Pancreas (tissue), 10 donors: ENCODE results near the gene SULT2B1. TPM values are rescaled to one million over a fixed set of nuclear protein-coding genes. Genes with fewer than 3 reads are reported as not detected.
A peak's percentile ranks its signal among the peaks of the same experiment; 100 is the strongest.

ENCODE experiments used
- ATAC-seq, 4 donors: fragments of 200-7000 bp; cut with Tn5 transposase; one replicate each; pipeline versions ENCODE4 v1.8.0 to v1.9.1; 2020; ENCODE audit warnings: mild to moderate bottlenecking in 4 of 4, moderate library complexity in 4 of 4
- DNase-seq, 6 donors: peaks; one replicate each; pipeline ENCODE4 v3.0.0-alpha.2; 2020
- FAIRE-seq: peaks from 2 replicates; lab custom pipeline; 2012; peaks lifted over from hg19 to GRCh38; lab: Jason Lieb, UNC
- H3K27ac ChIP-seq, 4 donors: fragments of 200-600 bp; sonication (generic); 1 replicate in 3 of 4; 2 replicates in 1 of 4; pipeline versions ENCODE4 v1.5.0 to v1.8.0; 2020
- H3K27me3 ChIP-seq, 4 donors: fragments of 200-600 bp; one replicate each; pipeline ENCODE4 v1.8.0; 2021
- H3K36me3 ChIP-seq, 3 donors: fragments of 200-600 bp; sonication (generic) in 1 of 3; one replicate each; pipeline versions ENCODE4 v1.5.0 to v1.8.0; 2020 to 2021
- H3K4me1 ChIP-seq, 3 donors: fragments of 200-600 bp; one replicate each; pipeline ENCODE4 v1.8.0; 2021
- H3K4me3 ChIP-seq, 4 donors: fragments of 200-600 bp; sonication (generic) in 2 of 4; one replicate each; pipeline versions ENCODE4 v1.5.0 to v1.8.0; 2020 to 2021
- H3K9me3 ChIP-seq, 4 donors: fragments of 200-600 bp; one replicate each; pipeline ENCODE4 v1.8.0; 2021
- CTCF ChIP-seq, 4 donors: fragments of 200-600 bp; sonication (generic) in 3 of 4; IDR thresholded peaks; one replicate each; pipeline versions ENCODE4 v1.5.0 to v1.8.0; 2021; ENCODE audit warnings: antibody characterized with exemption in 4 of 4
- WGBS, 2 donors: extraction: QIAGEN DNeasy Blood & Tissue Kit; methylation state at CpG; one replicate each; pipeline ENCODE4 v1.1.7; 2013; 5-methylcytosine and 5-hydroxymethylcytosine counted together
- intact Hi-C, 3 donors: fragments of 100-400 bp; cut with DNase I; formaldehyde crosslinking; loops; one replicate each; pipeline versions ENCODE4 v1.11.1 to v1.14.2; 2022
- polyA plus RNA-seq, 2 donors: library from polyadenylated mRNA; stranded (reverse); fragments of 200-250 nt; gene quantifications; one replicate each; pipeline ENCODE4 v1.2.3, GENCODE V29; 2013
- total RNA-seq, 6 donors: library from RNA; stranded (reverse); fragmentation: NEBNext Ultra II Directional in 4 of 6; extraction: Animal tissue kit (Norgen Biotek cat#: 25700) in 4 of 6; gene quantifications; one replicate each; pipeline versions ENCODE4 v1.2.1 to v1.2.4, GENCODE V29; 2021 to 2023
- donor health status: healthy with polysubstance abuse.
- donor health status: DM: no; HTN: no; CAD: no; lungs with moderate emphysema.
- donor health status: DM: no; HTN: no; CAD: no.
- donor health status: control.
- donor health status: control.
- donor health status: Bipolar disorder and iron deficiency.
- donor health status: DM: yes; HTN: yes; CAD: no.
- donor health status: DM: no; HTN: no; CAD: no.
- donor health status: DM: no; HTN: no; CAD: no.
- donor health status: DM: yes; HTN: yes; CAD: no.

Gene SULT2B1
- total and polyA plus RNA-seq, 8 donors: 0.32 to 1.7 (median 0.62) TPM; not detected in 1

- no peak for ATAC-seq
- no peak for FAIRE-seq
- intact Hi-C loops: no loop called here
- no peaks in the 10 kb centered on the region for H3K36me3 ChIP-seq
- 86 to 90% methylated on average over 7 of the region's 7 CpGs for WGBS, 2 donors
- no peak overlapping the region for H3K27ac ChIP-seq
- H3K4me1 ChIP-seq: peaks cover 0 to 7% (median 0%) of the 10 kb centered on the region in 3 donors
- DNase-seq: no peak
- no peaks in the 10 kb centered on the region for H3K27me3 ChIP-seq
- no peak for TF ChIP-seq CTCF (IDR thresholded peaks at IDR 0.05)
- H3K4me3 ChIP-seq: no peak overlapping the region
- H3K9me3 ChIP-seq: no peaks in the 10 kb centered on the region
These were observed 13.1 kb downstream of the SULT2B1 start for GRCh38 chr19:48565090-48565489.

GRCh38 chr19:48568345-48568886 is 16.4 kb downstream of the SULT2B1 start:
- WGBS, 2 donors: 4 to 7% methylated on average over 19 of the region's 19 CpGs
- Histone ChIP-seq H3K4me3 (peak overlapping the region in 2 of 4 donors; percentile 10 to 20), H3K4me1 (peaks cover 0 to 7% (median 0%) of the 10 kb centered on the region in 3 donors), H3K9me3 (no peaks in the 10 kb centered on the region), H3K27ac (no peak overlapping the region), H3K27me3 (no peaks in the 10 kb centered on the region), H3K36me3 (no peaks in the 10 kb centered on the region)
- intact Hi-C loops: no loop called here
- no peak for TF ChIP-seq CTCF (IDR thresholded peaks at IDR 0.05)
- FAIRE-seq: no peak
- peak; percentile 58 to 87 (median 82) for DNase-seq
- peak; percentile 97 to 100 (median 98) for ATAC-seq

- Histone ChIP-seq H3K4me1 (peaks cover 0 to 7% (median 0%) of the 10 kb centered on the region in 3 donors), H3K4me3 (no peak overlapping the region), H3K27me3 (no peaks in the 10 kb centered on the region), H3K36me3 (no peaks in the 10 kb centered on the region), H3K27ac (no peak overlapping the region), H3K9me3 (no peaks in the 10 kb centered on the region)
- intact Hi-C loops: no loop called here
- TF ChIP-seq CTCF (IDR thresholded peaks at IDR 0.05): no peak
- no peak for FAIRE-seq
- no peak for ATAC-seq
- DNase-seq: no peak
- WGBS, 2 donors: 56 to 68% methylated on average over 11 of the region's 11 CpGs
These were observed 17.8 kb downstream of the SULT2B1 start for GRCh38 chr19:48569814-48570213.

- FAIRE-seq (no peak), ATAC-seq (peak in 1 of 4 donors; percentile 52), DNase-seq (no peak)
- WGBS, 2 donors: 45 to 63% methylated on average over 5 of the region's 5 CpGs
- Histone ChIP-seq H3K4me3 (no peak overlapping the region), H3K27ac (no peak overlapping the region), H3K36me3 (no peaks in the 10 kb centered on the region), H3K27me3 (no peaks in the 10 kb centered on the region), H3K4me1 (peaks cover 0 to 7% (median 0%) of the 10 kb centered on the region in 3 donors), H3K9me3 (no peaks in the 10 kb centered on the region)
- no peak for TF ChIP-seq CTCF (IDR thresholded peaks at IDR 0.05)
- intact Hi-C loops: no loop called here
These were observed 19.6 kb downstream of the SULT2B1 start for GRCh38 chr19:48571378-48572162.

GRCh38 chr19:48573163-48573505 is 21.2 kb downstream of the SULT2B1 start:
- H3K36me3 ChIP-seq: no peaks in the 10 kb centered on the region
- peaks cover 0 to 7% (median 0%) of the 10 kb centered on the region in 3 donors for H3K4me1 ChIP-seq
- ATAC-seq: no peak
- FAIRE-seq: no peak
- intact Hi-C loops: no loop called here
- H3K4me3 ChIP-seq: no peak overlapping the region
- H3K9me3 ChIP-seq: no peaks in the 10 kb centered on the region
- no peak for DNase-seq
- TF ChIP-seq CTCF (IDR thresholded peaks at IDR 0.05): no peak
- 67 to 69% methylated on average over 12 of the region's 12 CpGs for WGBS, 2 donors
- no peak overlapping the region for H3K27ac ChIP-seq
- no peaks in the 10 kb centered on the region for H3K27me3 ChIP-seq
